Measurements from ENCODE around the gene CSRNP3. TPM values are rescaled to one million over a fixed set of nuclear protein-coding genes. Genes with fewer than 3 reads are reported as not detected.

Gene CSRNP3
- total RNA-seq, 2 donors from 2014 or later: 2.3 to 5.9 TPM

GRCh38 chr2:165699946-165700345 lies 230.4 kb downstream of the CSRNP3 start:
- DNase-seq (no peak), ATAC-seq (no peak)
- Histone ChIP-seq H3K4me3 (no peak overlapping the region), H3K9me3 (no peaks in the 10 kb centered on the region), H3K27me3 (no peaks in the 10 kb centered on the region), H3K27ac (no peak overlapping the region), H3K36me3 (replicated peaks in 1 of 2; ENCODE audit: insufficient read depth in 1 of 2, low read depth in 2 of 2) (no peaks in the 10 kb centered on the region), H3K4me1 (no peaks in the 10 kb centered on the region)
- 82 to 100% methylated on average over 2 of the region's 2 CpGs for WGBS, 2 donors
- intact Hi-C loops (cut with DNase I): no loop called here
- TF ChIP-seq POLR2A (IDR thresholded peaks at IDR 0.05): no peak
- TF ChIP-seq, protein P1, sequence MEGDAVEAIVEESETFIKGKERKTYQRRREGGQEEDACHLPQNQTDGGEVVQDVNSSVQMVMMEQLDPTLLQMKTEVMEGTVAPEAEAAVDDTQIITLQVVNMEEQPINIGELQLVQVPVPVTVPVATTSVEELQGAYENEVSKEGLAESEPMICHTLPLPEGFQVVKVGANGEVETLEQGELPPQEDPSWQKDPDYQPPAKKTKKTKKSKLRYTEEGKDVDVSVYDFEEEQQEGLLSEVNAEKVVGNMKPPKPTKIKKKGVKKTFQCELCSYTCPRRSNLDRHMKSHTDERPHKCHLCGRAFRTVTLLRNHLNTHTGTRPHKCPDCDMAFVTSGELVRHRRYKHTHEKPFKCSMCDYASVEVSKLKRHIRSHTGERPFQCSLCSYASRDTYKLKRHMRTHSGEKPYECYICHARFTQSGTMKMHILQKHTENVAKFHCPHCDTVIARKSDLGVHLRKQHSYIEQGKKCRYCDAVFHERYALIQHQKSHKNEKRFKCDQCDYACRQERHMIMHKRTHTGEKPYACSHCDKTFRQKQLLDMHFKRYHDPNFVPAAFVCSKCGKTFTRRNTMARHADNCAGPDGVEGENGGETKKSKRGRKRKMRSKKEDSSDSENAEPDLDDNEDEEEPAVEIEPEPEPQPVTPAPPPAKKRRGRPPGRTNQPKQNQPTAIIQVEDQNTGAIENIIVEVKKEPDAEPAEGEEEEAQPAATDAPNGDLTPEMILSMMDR (IDR thresholded peaks at IDR 0.05): no peak

DNA sequence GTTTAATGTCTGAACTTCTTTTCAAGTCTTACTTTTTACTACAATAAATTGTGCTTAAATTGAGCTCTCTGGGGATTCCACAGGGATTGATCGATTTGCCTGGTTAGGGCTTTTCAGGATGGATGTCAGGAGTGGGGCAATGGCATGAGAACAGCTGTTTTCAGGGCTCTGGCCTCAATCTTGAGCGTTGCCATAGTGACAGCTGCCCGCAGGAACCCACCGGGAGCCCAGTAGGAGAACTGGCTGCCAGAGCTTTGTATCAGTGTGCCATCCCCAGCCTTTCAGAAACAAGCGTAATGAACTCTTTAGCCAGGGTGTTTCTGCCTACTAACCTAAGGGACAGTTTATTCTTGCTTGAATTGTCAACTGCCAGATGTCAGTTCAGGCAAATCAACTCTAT lies 231.0 kb downstream of the CSRNP3 start:
- intact Hi-C loops (cut with DNase I): no loop called here
- 67 to 68% methylated on average over 5 of the region's 5 CpGs for WGBS, 2 donors
- ATAC-seq: no peak

GRCh38 chr2:165701147-165701546 lies 231.6 kb downstream of the CSRNP3 start:
- Histone ChIP-seq H3K27me3 (no peaks in the 10 kb centered on the region), H3K4me1 (no peaks in the 10 kb centered on the region), H3K9me3 (no peaks in the 10 kb centered on the region), H3K4me3 (no peak overlapping the region), H3K36me3 (replicated peaks in 1 of 2; ENCODE audit: insufficient read depth in 1 of 2, low read depth in 2 of 2) (no peaks in the 10 kb centered on the region), H3K27ac (no peak overlapping the region)
- intact Hi-C loops (cut with DNase I): no loop called here
- no peak for DNase-seq
- TF ChIP-seq POLR2A (IDR thresholded peaks at IDR 0.05): no peak
- TF ChIP-seq, protein P1 (IDR thresholded peaks at IDR 0.05): no peak
- WGBS, 2 donors: 67 to 78% methylated on average over 6 of the region's 6 CpGs
- no peak for ATAC-seq

More for the DNA sequence above, 231.0 kb downstream of the CSRNP3 start:
- Histone ChIP-seq H3K9me3 (no peaks in the 10 kb centered on the region), H3K27ac (no peak overlapping the region), H3K27me3 (no peaks in the 10 kb centered on the region), H3K4me1 (no peaks in the 10 kb centered on the region), H3K4me3 (no peak overlapping the region), H3K36me3 (replicated peaks in 1 of 2; ENCODE audit: insufficient read depth in 1 of 2, low read depth in 2 of 2) (no peaks in the 10 kb centered on the region)
- no peak for DNase-seq
- TF ChIP-seq, protein P1 (IDR thresholded peaks at IDR 0.05): no peak
- TF ChIP-seq POLR2A (IDR thresholded peaks at IDR 0.05): no peak

DNA sequence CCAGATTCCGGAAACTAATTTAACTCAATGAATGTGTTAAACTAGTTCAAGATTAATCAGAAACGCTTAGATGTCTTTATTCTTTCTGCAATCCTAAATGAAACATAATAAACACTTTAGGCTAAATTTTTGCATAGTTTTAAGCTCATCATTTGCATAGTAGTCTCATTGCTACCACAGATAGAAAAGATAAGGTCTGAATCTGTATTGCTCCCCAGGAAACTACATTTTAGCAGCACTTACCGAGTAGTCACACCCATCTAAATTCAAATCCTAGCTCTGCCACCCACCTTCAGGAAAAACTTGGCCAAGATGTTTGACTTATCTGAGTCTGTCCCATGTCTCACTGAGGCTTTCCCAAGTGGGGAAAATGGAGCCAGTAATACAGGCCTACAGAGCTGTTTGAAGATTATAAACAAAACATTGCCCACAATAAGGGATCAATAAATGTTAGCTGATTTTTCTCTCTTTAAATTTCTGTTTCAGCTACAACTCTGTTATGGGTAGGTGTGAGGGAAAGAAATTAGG lies 237.5 kb downstream of the CSRNP3 start:
- no peak overlapping the region for H3K27ac ChIP-seq
- DNase-seq: no peak
- H3K4me3 ChIP-seq: no peak overlapping the region
- no peaks in the 10 kb centered on the region for H3K36me3 ChIP-seq (replicated peaks in 1 of 2; ENCODE audit: insufficient read depth in 1 of 2, low read depth in 2 of 2)
- ATAC-seq: no peak
- no peaks in the 10 kb centered on the region for H3K4me1 ChIP-seq
- 69 to 72% methylated on average over 3 of the region's 3 CpGs for WGBS, 2 donors
- TF ChIP-seq, protein P1 (IDR thresholded peaks at IDR 0.05): no peak
- TF ChIP-seq POLR2A (IDR thresholded peaks at IDR 0.05): no peak
- H3K27me3 ChIP-seq: no peaks in the 10 kb centered on the region
- no peaks in the 10 kb centered on the region for H3K9me3 ChIP-seq
- intact Hi-C loops (cut with DNase I): no loop called here

- no peak for TF ChIP-seq POLR2A (IDR thresholded peaks at IDR 0.05)
- TF ChIP-seq, protein P1 (IDR thresholded peaks at IDR 0.05): no peak
- Histone ChIP-seq H3K36me3 (replicated peaks in 1 of 2; ENCODE audit: insufficient read depth in 1 of 2, low read depth in 2 of 2) (no peaks in the 10 kb centered on the region), H3K9me3 (no peaks in the 10 kb centered on the region), H3K4me1 (no peaks in the 10 kb centered on the region), H3K4me3 (no peak overlapping the region), H3K27me3 (no peaks in the 10 kb centered on the region), H3K27ac (no peak overlapping the region)
- DNase-seq: no peak
- intact Hi-C loops (cut with DNase I): no loop called here
- WGBS, 2 donors: 66 to 76% methylated on average over 1 of the region's 1 CpG
- ATAC-seq: no peak
These were observed 246.6 kb downstream of the CSRNP3 start for GRCh38 chr2:165716091-165716490.
